ENCODE data around the gene SLC45A3. TPM values are rescaled to one million over a fixed set of nuclear protein-coding genes. Genes with fewer than 3 reads are reported as not detected.

SLC45A3 gene
- polyA plus RNA-seq, 1 donor from 2014 or later: 0.53 TPM

- Histone ChIP-seq H3F3A (ENCODE audit: insufficient read depth, low read length, poor library complexity, severe bottlenecking) (no peaks in the 10 kb centered on the region), H3K9ac (ENCODE audit: low read length) (no peak overlapping the region), H3K27me3 (ENCODE audit: insufficient read depth, low read depth, low read length) (no peaks in the 10 kb centered on the region), H4K20me1 (ENCODE audit: insufficient read depth) (no peaks in the 10 kb centered on the region), H3K36me3 (ENCODE audit: insufficient read depth, low read length) (no peaks in the 10 kb centered on the region), H2AFZ (ENCODE audit: low read depth, low read length) (no peak overlapping the region), H3K4me2 (ENCODE audit: low read length) (no peak overlapping the region), H3K9me3 (ENCODE audit: low read length) (no peaks in the 10 kb centered on the region), H3K27ac (ENCODE audit: low read length) (no peak overlapping the region), H3K9me2 (ENCODE audit: insufficient read depth, low read length) (no peaks in the 10 kb centered on the region), H3K4me3 (ENCODE audit: low read length) (no peak overlapping the region), H3K79me2 (replicated peaks; ENCODE audit: insufficient read depth, low read length) (no peaks in the 10 kb centered on the region)
- TF ChIP-seq TAF1 (IDR thresholded peaks at IDR 0.05; ENCODE audit: low read depth) (no peak), SMC3 (conservative IDR thresholded peaks at IDR 0.05; ENCODE audit: poor library complexity) (no peak), EZH2 (IDR thresholded peaks at IDR 0.05; ENCODE audit: borderline replicate concordance, insufficient read depth, low read length, poor library complexity, severe bottlenecking) (no peak), MXI1 (conservative IDR thresholded peaks at IDR 0.05; ENCODE audit: poor library complexity, severe bottlenecking) (no peak), RAD21 (conservative IDR thresholded peaks at IDR 0.05) (no peak), REST (IDR thresholded peaks at IDR 0.05; ENCODE audit: borderline replicate concordance) (no peak), EP300 (conservative IDR thresholded peaks at IDR 0.05; ENCODE audit: poor library complexity, severe bottlenecking) (no peak), POLR2AphosphoS5 (IDR thresholded peaks at IDR 0.05) (no peak)
- TF ChIP-seq, protein P1, sequence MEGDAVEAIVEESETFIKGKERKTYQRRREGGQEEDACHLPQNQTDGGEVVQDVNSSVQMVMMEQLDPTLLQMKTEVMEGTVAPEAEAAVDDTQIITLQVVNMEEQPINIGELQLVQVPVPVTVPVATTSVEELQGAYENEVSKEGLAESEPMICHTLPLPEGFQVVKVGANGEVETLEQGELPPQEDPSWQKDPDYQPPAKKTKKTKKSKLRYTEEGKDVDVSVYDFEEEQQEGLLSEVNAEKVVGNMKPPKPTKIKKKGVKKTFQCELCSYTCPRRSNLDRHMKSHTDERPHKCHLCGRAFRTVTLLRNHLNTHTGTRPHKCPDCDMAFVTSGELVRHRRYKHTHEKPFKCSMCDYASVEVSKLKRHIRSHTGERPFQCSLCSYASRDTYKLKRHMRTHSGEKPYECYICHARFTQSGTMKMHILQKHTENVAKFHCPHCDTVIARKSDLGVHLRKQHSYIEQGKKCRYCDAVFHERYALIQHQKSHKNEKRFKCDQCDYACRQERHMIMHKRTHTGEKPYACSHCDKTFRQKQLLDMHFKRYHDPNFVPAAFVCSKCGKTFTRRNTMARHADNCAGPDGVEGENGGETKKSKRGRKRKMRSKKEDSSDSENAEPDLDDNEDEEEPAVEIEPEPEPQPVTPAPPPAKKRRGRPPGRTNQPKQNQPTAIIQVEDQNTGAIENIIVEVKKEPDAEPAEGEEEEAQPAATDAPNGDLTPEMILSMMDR (IDR thresholded peaks at IDR 0.05; ENCODE audit: poor library complexity, severe bottlenecking): no peak
These were observed 22.8 kb upstream of the SLC45A3 start for GRCh38 chr1:205703072-205703471.

- TF ChIP-seq MXI1 (conservative IDR thresholded peaks at IDR 0.05; ENCODE audit: poor library complexity, severe bottlenecking) (no peak), POLR2AphosphoS5 (IDR thresholded peaks at IDR 0.05) (no peak), TAF1 (IDR thresholded peaks at IDR 0.05; ENCODE audit: low read depth) (no peak), REST (IDR thresholded peaks at IDR 0.05; ENCODE audit: borderline replicate concordance) (no peak), EP300 (conservative IDR thresholded peaks at IDR 0.05; ENCODE audit: poor library complexity, severe bottlenecking) (no peak), RAD21 (conservative IDR thresholded peaks at IDR 0.05) (no peak), SMC3 (conservative IDR thresholded peaks at IDR 0.05; ENCODE audit: poor library complexity) (no peak), EZH2 (IDR thresholded peaks at IDR 0.05; ENCODE audit: borderline replicate concordance, insufficient read depth, low read length, poor library complexity, severe bottlenecking) (no peak)
- TF ChIP-seq, protein P1 (IDR thresholded peaks at IDR 0.05; ENCODE audit: poor library complexity, severe bottlenecking): no peak
- H3K27ac ChIP-seq (ENCODE audit: low read length): no peak overlapping the region
- H3K36me3 ChIP-seq (ENCODE audit: insufficient read depth, low read length): no peaks in the 10 kb centered on the region
- no peaks in the 10 kb centered on the region for H3K9me2 ChIP-seq (ENCODE audit: insufficient read depth, low read length)
- no peaks in the 10 kb centered on the region for H3K9me3 ChIP-seq (ENCODE audit: low read length)
- no peaks in the 10 kb centered on the region for H4K20me1 ChIP-seq (ENCODE audit: insufficient read depth)
- H3K9ac ChIP-seq (ENCODE audit: low read length): no peak overlapping the region
- H2AFZ ChIP-seq (ENCODE audit: low read depth, low read length): no peak overlapping the region
- H3K4me3 ChIP-seq (ENCODE audit: low read length): no peak overlapping the region
- H3F3A ChIP-seq (ENCODE audit: insufficient read depth, low read length, poor library complexity, severe bottlenecking): no peaks in the 10 kb centered on the region
- no peaks in the 10 kb centered on the region for H3K79me2 ChIP-seq (replicated peaks; ENCODE audit: insufficient read depth, low read length)
- H3K4me2 ChIP-seq (ENCODE audit: low read length): no peak overlapping the region
- H3K27me3 ChIP-seq (ENCODE audit: insufficient read depth, low read depth, low read length): no peaks in the 10 kb centered on the region
These were observed 21.6 kb upstream of the SLC45A3 start for GRCh38 chr1:205701891-205702290.
